H9 (cell line): Measurements from ENCODE around the gene ZMPSTE24. TPM values are rescaled to one million over a fixed set of nuclear protein-coding genes. Genes with fewer than 3 reads are reported as not detected.
A peak's percentile ranks its signal among the peaks of the same experiment; 100 is the strongest.

Experiments
- DNase-seq: peaks from one replicate; pipeline ENCODE4 v3.0.0-alpha.2; 2017
- H2AFZ ChIP-seq: one replicate; pipeline ENCODE4 v1.6.1; 2013; ENCODE audit warnings: mild to moderate bottlenecking, low read length, control low read depth, moderate library complexity
- H2AK5ac ChIP-seq: 2 replicates; pipeline ENCODE4 v1.6.1; 2013; ENCODE audit warnings: low read length, control low read depth, mixed read lengths; ENCODE audit not compliant: insufficient read length
- H2BK120ac ChIP-seq: one replicate; pipeline ENCODE4 v1.6.1; 2013; ENCODE audit warnings: low read depth, mild to moderate bottlenecking, low read length, control low read depth, inconsistent platforms; ENCODE audit not compliant: poor library complexity, severe bottlenecking
- H2BK12ac ChIP-seq: 2 replicates; pipeline ENCODE4 v1.6.1; 2013; ENCODE audit warnings: low read length, control low read depth, mixed read lengths, low read depth; ENCODE audit not compliant: insufficient read length
- H2BK15ac ChIP-seq: 2 replicates; pipeline ENCODE4 v1.6.1; 2013; ENCODE audit warnings: low read depth, low read length, control low read depth
- H2BK20ac ChIP-seq: one replicate; pipeline ENCODE4 v1.6.1; 2013; ENCODE audit warnings: low read depth, mild to moderate bottlenecking, low read length, control low read depth, inconsistent platforms; ENCODE audit not compliant: poor library complexity, severe bottlenecking
- H2BK5ac ChIP-seq: 2 replicates; pipeline ENCODE4 v1.6.1; 2013; ENCODE audit warnings: low read length, control low read depth, mixed read lengths; ENCODE audit not compliant: insufficient read length
- H3K14ac ChIP-seq: 2 replicates; pipeline ENCODE4 v1.6.1; 2013; ENCODE audit warnings: low read length, control low read depth; ENCODE audit not compliant: insufficient read depth
- H3K18ac ChIP-seq: 2 replicates; pipeline ENCODE4 v1.6.1; 2013; ENCODE audit warnings: low read depth, mild to moderate bottlenecking, mixed read lengths, low read length, control low read depth; ENCODE audit not compliant: insufficient read length
- H3K23ac ChIP-seq: 2 replicates; pipeline ENCODE4 v1.6.1; 2013; ENCODE audit warnings: low read length, control low read depth, mixed read lengths, low read depth; ENCODE audit not compliant: insufficient read length
- H3K23me2 ChIP-seq: 2 replicates; pipeline ENCODE4 v1.6.1; 2013; ENCODE audit warnings: low read depth, mild to moderate bottlenecking, mixed read lengths, low read length, control low read depth; ENCODE audit not compliant: insufficient read length, poor library complexity, severe bottlenecking
- H3K27ac ChIP-seq: 2 replicates; pipeline ENCODE4 v1.5.1; 2013; ENCODE audit warnings: low read length, control low read depth, mixed read lengths, low read depth; ENCODE audit not compliant: insufficient read length
- H3K27me3 ChIP-seq: 2 replicates; pipeline ENCODE4 v1.6.1; 2013; ENCODE audit warnings: low read length, control low read depth, inconsistent platforms; ENCODE audit not compliant: insufficient read depth
- H3K4ac ChIP-seq: 2 replicates; pipeline ENCODE4 v1.6.1; 2013; ENCODE audit warnings: low read depth, mild to moderate bottlenecking, control low read depth, inconsistent platforms, low read length, moderate library complexity
- H3K4me1 ChIP-seq: 2 replicates; pipeline ENCODE4 v1.6.1; 2013; ENCODE audit warnings: low read length, control low read depth, inconsistent platforms; ENCODE audit not compliant: insufficient read depth
- H3K4me2 ChIP-seq: 2 replicates; pipeline ENCODE4 v1.6.1; 2013; ENCODE audit warnings: low read length, control low read depth, mixed read lengths; ENCODE audit not compliant: insufficient read length, insufficient read depth
- H3K56ac ChIP-seq: 2 replicates; pipeline ENCODE4 v1.6.1; 2013; ENCODE audit warnings: low read depth, mild to moderate bottlenecking, mixed read lengths, low read length, control low read depth; ENCODE audit not compliant: insufficient read length
- H3K79me1 ChIP-seq: 2 replicates; pipeline ENCODE4 v1.6.1; 2013; ENCODE audit warnings: low read depth, mild to moderate bottlenecking, moderate library complexity, low read length, control low read depth, inconsistent platforms; ENCODE audit not compliant: insufficient read depth, poor library complexity, severe bottlenecking
- H3K79me2 ChIP-seq: 2 replicates; pipeline ENCODE4 v1.6.1; 2013; ENCODE audit warnings: low read length, control low read depth, inconsistent platforms; ENCODE audit not compliant: insufficient read depth
- H3K9ac ChIP-seq: 2 replicates; pipeline ENCODE4 v1.6.1; 2013; ENCODE audit warnings: low read length, control low read depth, mixed read lengths; ENCODE audit not compliant: insufficient read length; ENCODE audit errors: extremely low read depth
- H3K9me3 ChIP-seq: one replicate; pipeline ENCODE4 v1.6.1; 2013; ENCODE audit warnings: low read depth, low read length, inconsistent platforms; ENCODE audit not compliant: control insufficient read depth
- H3T11ph ChIP-seq: one replicate; pipeline ENCODE4 v1.6.1; 2013; ENCODE audit warnings: mild to moderate bottlenecking, low read length, control low read depth, inconsistent platforms
- H4K20me1 ChIP-seq: one replicate; pipeline ENCODE4 v1.6.1; 2013; ENCODE audit not compliant: control insufficient read depth, insufficient read length, insufficient read depth
- H4K5ac ChIP-seq: 2 replicates; pipeline ENCODE4 v1.6.1; 2013; ENCODE audit warnings: low read depth, mild to moderate bottlenecking, mixed read lengths, low read length, control low read depth; ENCODE audit not compliant: insufficient read length
- H4K8ac ChIP-seq: replicated peaks from 2 replicates; pipeline ENCODE4 v1.6.1; 2013; ENCODE audit warnings: low read length, control low read depth, mixed read lengths, low read depth; ENCODE audit not compliant: insufficient read length
- H4K91ac ChIP-seq: 2 replicates; pipeline ENCODE4 v1.6.1; 2013; ENCODE audit warnings: low read depth, mild to moderate bottlenecking, moderate library complexity, mixed read lengths, low read length, control low read depth; ENCODE audit not compliant: insufficient read length
- H3K27ac Mint-ChIP-seq, 3 experiments: 2 replicates in 2 of 3; 3 replicates in 1 of 3; pipeline ENCODE4 v1.8.0; 2020 to 2021; ENCODE audit warnings: mixed read lengths in 3 of 3, mild to moderate bottlenecking in 1 of 3, moderate library complexity in 1 of 3
- H3K27me3 Mint-ChIP-seq: 2 replicates; pipeline ENCODE4 v1.8.0; 2021; ENCODE audit warnings: low read depth, mild to moderate bottlenecking, moderate library complexity, mixed read lengths
- H3K36me3 Mint-ChIP-seq, 3 experiments: 2 replicates in 2 of 3; 3 replicates in 1 of 3; pipeline ENCODE4 v1.8.0; 2020 to 2021; ENCODE audit warnings: low read depth in 3 of 3, mixed read lengths in 3 of 3; ENCODE audit not compliant: insufficient read depth in 1 of 3
- H3K4me1 Mint-ChIP-seq, 2 experiments: 2 replicates each; pipeline ENCODE4 v1.8.0; 2020; ENCODE audit warnings: mixed read lengths in 2 of 2
- H3K4me3 Mint-ChIP-seq, 2 experiments: 2 replicates in 1 of 2; 3 replicates in 1 of 2; pipeline ENCODE4 v1.8.0; 2020 to 2021; ENCODE audit warnings: mild to moderate bottlenecking in 2 of 2, mixed read lengths in 2 of 2, moderate library complexity in 1 of 2
- H3K9me3 Mint-ChIP-seq, 2 experiments: 2 replicates in 1 of 2; 3 replicates in 1 of 2; pipeline ENCODE4 v1.8.0; 2020; ENCODE audit warnings: mild to moderate bottlenecking in 2 of 2, mixed read lengths in 2 of 2, moderate library complexity in 1 of 2
- CTCF ChIP-seq: fragments of 200-600 bp; sonication (generic); conservative IDR thresholded peaks from 3 replicates; pipeline ENCODE4 v1.8.0; 2021; ENCODE audit warnings: antibody characterized with exemption, mild to moderate bottlenecking
- WGBS: extraction: QIAGEN DNeasy Blood & Tissue Kit; methylation state at CpG from one replicate; pipeline ENCODE4 v1.1.7; 2013; ENCODE audit warnings: missing lambda C conversion rate, low lambda C conversion rate, mixed read lengths; ENCODE audit not compliant: insufficient read length; ENCODE audit errors: extremely low coverage; 5-methylcytosine and 5-hydroxymethylcytosine counted together
- total RNA-seq: library from RNA; stranded (reverse); gene quantifications from 2 replicates; pipeline ENCODE4 v1.2.1, GENCODE V29; 2021

ZMPSTE24 gene
- total RNA-seq, 1 experiment from 2014 or later, result 47.6 TPM

- H2AK5ac ChIP-seq, result no peak overlapping the region
- no peaks in the 10 kb centered on the region for H3K27me3 Mint-ChIP-seq
- H3K9me3 Mint-ChIP-seq, result no peaks in the 10 kb centered on the region
- H4K20me1 ChIP-seq, result no peaks in the 10 kb centered on the region
- H3K4me1 ChIP-seq, result no peaks in the 10 kb centered on the region
- H3K36me3 Mint-ChIP-seq, result peaks cover 13 to 41% (median 36%) of the 10 kb centered on the region in 3 experiments; a peak in 6 of 7 replicates
- H3K4me1 Mint-ChIP-seq, result peaks cover 3 to 5% of the 10 kb centered on the region in 2 experiments; a peak in 3 of 4 replicates
- H2BK20ac ChIP-seq, result no peak overlapping the region
- no peaks in the 10 kb centered on the region for H3K79me1 ChIP-seq
- H3T11ph ChIP-seq, result no peak overlapping the region
- peak overlapping the region; percentile 97 to 99 (median 98); a peak in 6 of 7 replicates for H3K27ac Mint-ChIP-seq
- H2BK15ac ChIP-seq, result no peak overlapping the region
- H3K4me3 Mint-ChIP-seq, result peak overlapping the region; percentile 83 to 91
- no peaks in the 10 kb centered on the region for H3K9me3 ChIP-seq
- no peak overlapping the region for H4K8ac ChIP-seq
- no peaks in the 10 kb centered on the region for H3K27me3 ChIP-seq
- H3K56ac ChIP-seq, result no peak overlapping the region
- no peak for TF ChIP-seq CTCF
- WGBS, result no CpG with 5 or more reads among the region's 10 CpGs
- no peak overlapping the region for H4K91ac ChIP-seq
- H2BK5ac ChIP-seq, result no peak overlapping the region
- H2BK120ac ChIP-seq, result no peak overlapping the region
- no peak overlapping the region for H2BK12ac ChIP-seq
- H3K23ac ChIP-seq, result no peak overlapping the region
- H4K5ac ChIP-seq, result no peak overlapping the region
- H3K4me2 ChIP-seq, result peak overlapping the region; percentile 64
- H3K9ac ChIP-seq, result peak overlapping the region; percentile 89
- no peaks in the 10 kb centered on the region for H3K79me2 ChIP-seq
- no peak overlapping the region for H3K27ac ChIP-seq
- no peak overlapping the region for H3K4ac ChIP-seq
- no peaks in the 10 kb centered on the region for H3K23me2 ChIP-seq
- H3K18ac ChIP-seq, result no peak overlapping the region
- DNase-seq, result no peak
- H3K14ac ChIP-seq, result peak overlapping the region; percentile 10; the same call in 1 of the 2 replicates
- no peak overlapping the region for H2AFZ ChIP-seq
Observed at GRCh38 chr1:40258445-40258769, 371 bp downstream of the ZMPSTE24 start.
